ENCODE measurements around the gene KCNQ2. TPM values are rescaled to one million over a fixed set of nuclear protein-coding genes. Genes with fewer than 3 reads are reported as not detected.

Gene KCNQ2
- total RNA-seq, 1 experiment from 2014 or later: not detected

GRCh38 chr20:63487781-63488241 lies 15.4 kb upstream of the KCNQ2 start:
- CTCF ChIA-PET: no interaction called here
- no peak overlapping the region for H2AFZ ChIP-seq
- 0 out of 2 replicates have a peak, but pooled peaks cover 6% of the 10 kb centered on the region for H3K4me1 ChIP-seq (replicated peaks; ENCODE audit: insufficient read depth)
- POLR2A ChIA-PET (ENCODE audit: unreplicated experiment): no interaction called here
- H3K4me2 ChIP-seq: no peak overlapping the region
- no peaks in the 10 kb centered on the region for H3K9me2 ChIP-seq (ENCODE audit: insufficient read depth)
- no peaks in the 10 kb centered on the region for H3K79me2 ChIP-seq (ENCODE audit: low read depth)
- BruUV-seq (replicated peaks): no TSS peak
- no peaks in the 10 kb centered on the region for H4K20me1 ChIP-seq (ENCODE audit: insufficient read depth)
- H3K4me3 ChIP-seq: no peak overlapping the region
- no peak overlapping the region for H3K27ac ChIP-seq
- H3K27me3 ChIP-seq (ENCODE audit: insufficient read depth, low read depth): peaks cover 10% of the 10 kb centered on the region; the same call in 1 of the 2 replicates
- H3K9me3 ChIP-seq (ENCODE audit: insufficient read depth, low read depth): no peaks in the 10 kb centered on the region
- no peaks in the 10 kb centered on the region for H3K36me3 ChIP-seq (ENCODE audit: low read depth)
- H3F3A ChIP-seq (ENCODE audit: insufficient read depth, low read depth): peaks cover 4% of the 10 kb centered on the region; the same call in 1 of the 2 replicates
- no peak for DNase-seq
- TF ChIP-seq CTCF (conservative IDR thresholded peaks at IDR 0.05) (no peak), EZH2 (IDR thresholded peaks at IDR 0.05; ENCODE audit: low read depth) (no peak)
- intact Hi-C loops (cut with micrococcal nuclease; ENCODE audit: unreplicated experiment): no loop called here

- no peak overlapping the region for H3K4me2 ChIP-seq
- TF ChIP-seq CTCF (conservative IDR thresholded peaks at IDR 0.05) (no peak), EZH2 (IDR thresholded peaks at IDR 0.05; ENCODE audit: low read depth) (no peak)
- no peak overlapping the region for H2AFZ ChIP-seq
- peaks cover 16% of the 10 kb centered on the region; the same call in 1 of the 2 replicates for H3K27me3 ChIP-seq (ENCODE audit: insufficient read depth, low read depth)
- no peak for DNase-seq
- H4K20me1 ChIP-seq (ENCODE audit: insufficient read depth): no peaks in the 10 kb centered on the region
- no peak overlapping the region for H3K4me3 ChIP-seq
- no peaks in the 10 kb centered on the region for H3K9me3 ChIP-seq (ENCODE audit: insufficient read depth, low read depth)
- H3K9me2 ChIP-seq (ENCODE audit: insufficient read depth): no peaks in the 10 kb centered on the region
- H3K4me1 ChIP-seq (replicated peaks; ENCODE audit: insufficient read depth): 0 out of 2 replicates have a peak, but pooled peaks cover 6% of the 10 kb centered on the region
- POLR2A ChIA-PET (ENCODE audit: unreplicated experiment): no interaction called here
- H3K79me2 ChIP-seq (ENCODE audit: low read depth): no peaks in the 10 kb centered on the region
- CTCF ChIA-PET: no interaction called here
- no TSS peak for BruUV-seq (replicated peaks)
- H3F3A ChIP-seq (ENCODE audit: insufficient read depth, low read depth): peaks cover 7% of the 10 kb centered on the region; the same call in 1 of the 2 replicates
- intact Hi-C loops (cut with micrococcal nuclease; ENCODE audit: unreplicated experiment): no loop called here
- H3K27ac ChIP-seq: no peak overlapping the region
- H3K36me3 ChIP-seq (ENCODE audit: low read depth): no peaks in the 10 kb centered on the region
These were observed 14.8 kb upstream of the KCNQ2 start for GRCh38 chr20:63487116-63487764.

GRCh38 chr20:63486300-63486855 lies 13.9 kb upstream of the KCNQ2 start:
- BruUV-seq (replicated peaks): no TSS peak
- H3K4me3 ChIP-seq: no peak overlapping the region
- H3K27ac ChIP-seq: no peak overlapping the region
- H4K20me1 ChIP-seq (ENCODE audit: insufficient read depth): no peaks in the 10 kb centered on the region
- 0 out of 2 replicates have a peak, but pooled peaks cover 6% of the 10 kb centered on the region for H3K4me1 ChIP-seq (replicated peaks; ENCODE audit: insufficient read depth)
- intact Hi-C loops (cut with micrococcal nuclease; ENCODE audit: unreplicated experiment): no loop called here
- no peaks in the 10 kb centered on the region for H3K79me2 ChIP-seq (ENCODE audit: low read depth)
- H3F3A ChIP-seq (ENCODE audit: insufficient read depth, low read depth): peaks cover 8% of the 10 kb centered on the region; the same call in 1 of the 2 replicates
- H3K27me3 ChIP-seq (ENCODE audit: insufficient read depth, low read depth): peaks cover 23% of the 10 kb centered on the region; the same call in 1 of the 2 replicates
- no peaks in the 10 kb centered on the region for H3K9me3 ChIP-seq (ENCODE audit: insufficient read depth, low read depth)
- no peaks in the 10 kb centered on the region for H3K9me2 ChIP-seq (ENCODE audit: insufficient read depth)
- no peaks in the 10 kb centered on the region for H3K36me3 ChIP-seq (ENCODE audit: low read depth)
- CTCF ChIA-PET: no interaction called here
- TF ChIP-seq CTCF (conservative IDR thresholded peaks at IDR 0.05) (no peak), EZH2 (IDR thresholded peaks at IDR 0.05; ENCODE audit: low read depth) (no peak)
- H3K4me2 ChIP-seq: no peak overlapping the region
- no peak for DNase-seq
- POLR2A ChIA-PET (ENCODE audit: unreplicated experiment): no interaction called here
- no peak overlapping the region for H2AFZ ChIP-seq
